GM03348 (cell line): ENCODE measurements around the gene MMS19.
"Not testable (repeated sequence)": the region's sequence is repeated elsewhere in the genome, so short reads cannot be mapped to it uniquely, and the experiment has no call there.

Experiments
- DNase-seq: peaks from one replicate; pipeline ENCODE4 v3.0.0; 2012; ENCODE audit warnings: low spot score

MMS19 gene

GRCh38 chr10:97499561-97500296 lies 1.5 kb upstream of the MMS19 start:
- peak; percentile 77 for DNase-seq

GRCh38 chr10:97498841-97499560 lies 779 bp upstream of the MMS19 start, which contains the start of gene UBTD1:
UBTD1 (plus strand) TSS chr10:97498924; CDS start chr10:97499204, 280 bp downstream.
- DNase-seq: peak; percentile 76

GRCh38 chr10:97497572-97498075 lies 598 bp downstream of the MMS19 start:
- DNase-seq: peak; percentile 91

- no peak for DNase-seq
These were observed 3.2 kb downstream of the MMS19 start for GRCh38 chr10:97494863-97495506.

- no peak for DNase-seq
These were observed 4.1 kb downstream of the MMS19 start for GRCh38 chr10:97494151-97494550.

GRCh38 chr10:97490592-97490991 lies 7.6 kb downstream of the MMS19 start:
- DNase-seq: no peak

GRCh38 chr10:97485647-97486281 lies 12.5 kb downstream of the MMS19 start:
- DNase-seq: no peak

GRCh38 chr10:97483921-97484320 lies 14.3 kb downstream of the MMS19 start:
- no peak for DNase-seq

GRCh38 chr10:97483506-97483905 lies 14.7 kb downstream of the MMS19 start:
- DNase-seq: no peak

- DNase-seq: no peak
These were observed 15.8 kb downstream of the MMS19 start for GRCh38 chr10:97482381-97482780.

GRCh38 chr10:97481071-97481470 lies 17.2 kb downstream of the MMS19 start:
- DNase-seq: no peak

GRCh38 chr10:97479939-97480338 lies 18.3 kb downstream of the MMS19 start:
- DNase-seq: no peak

GRCh38 chr10:97479410-97479809 lies 18.8 kb downstream of the MMS19 start:
- not testable (repeated sequence) for DNase-seq

GRCh38 chr10:97475936-97476594 lies 22.2 kb downstream of the MMS19 start:
- peak; percentile 82 for DNase-seq

GRCh38 chr10:97474918-97475317 lies 23.3 kb downstream of the MMS19 start:
- DNase-seq: no peak

GRCh38 chr10:97468781-97469180 lies 29.4 kb downstream of the MMS19 start:
- DNase-seq: not testable (repeated sequence)

GRCh38 chr10:97468162-97468561 lies 30.1 kb downstream of the MMS19 start:
- DNase-seq: no peak

GRCh38 chr10:97466755-97467154 lies 31.5 kb downstream of the MMS19 start:
- DNase-seq: peak; percentile 31

- DNase-seq: no peak
These were observed 32.2 kb downstream of the MMS19 start for GRCh38 chr10:97465982-97466381.

- no peak for DNase-seq
These were observed 34.0 kb downstream of the MMS19 start for GRCh38 chr10:97464226-97464625.

- DNase-seq: peak; percentile 59
These were observed 34.7 kb downstream of the MMS19 start for GRCh38 chr10:97463363-97464132.
